B cell (primary cell): ENCODE results near the gene SOX6. TPM values are rescaled to one million over a fixed set of nuclear protein-coding genes. Genes with fewer than 3 reads are reported as not detected.

Source experiments
- ATAC-seq: fragments of 200-7000 bp; cut with Tn5 transposase; one replicate; pipeline ENCODE4 v1.10.0; 2021; ENCODE audit warnings: low read depth, mild to moderate bottlenecking, moderate number of reproducible peaks, moderate library complexity
- CTCF ChIA-PET: fragments of 350-600 bp; sonication (Branson Sonifier 250); formaldehyde crosslinking; loops from one replicate; lab custom pipeline; 2021; ENCODE audit warnings: antibody characterized with exemption, inconsistent platforms; lab: Charles Lee
- POLR2A ChIA-PET: fragments of 350-600 bp; sonication (Branson Sonifier 250); formaldehyde crosslinking; loops from one replicate; lab custom pipeline; 2021; ENCODE audit warnings: antibody characterized with exemption; lab: Charles Lee
- DNase-seq: peaks from one replicate; pipeline ENCODE4 v3.0.0; 2013
- H2AFZ ChIP-seq: 2 replicates; pipeline ENCODE4 v1.6.1; 2012; ENCODE audit warnings: mild to moderate bottlenecking, low read depth, low read length; ENCODE audit not compliant: insufficient read depth, poor library complexity, severe bottlenecking
- H3K27ac ChIP-seq, 2 donors: 1 replicate in 1 of 2; 2 replicates in 1 of 2; pipeline ENCODE4 v1.5.1; 2012 to 2013; ENCODE audit warnings: low read length in 2 of 2, mild to moderate bottlenecking in 2 of 2, moderate library complexity in 1 of 2
- H3K27me3 ChIP-seq, 4 experiments: fragments of 200-600 bp in 1 of 4; sonication (generic) in 1 of 4; replicated peaks in 1 of 4; 1 replicate in 2 of 4; 2 replicates in 2 of 4; pipeline versions ENCODE4 v1.6.1 to v1.7.0; 2013 to 2016; ENCODE audit warnings: low read length in 3 of 4, mild to moderate bottlenecking in 2 of 4, mixed read lengths in 1 of 4, moderate library complexity in 1 of 4; ENCODE audit not compliant: insufficient read depth in 4 of 4, control insufficient read depth in 3 of 4; ENCODE audit errors: control extremely low read depth in 1 of 4
- H3K36me3 ChIP-seq, 2 experiments: replicated peaks in 1 of 2; 1 replicate in 1 of 2; 2 replicates in 1 of 2; pipeline versions ENCODE4 v1.6.1 to v1.7.1; 2013; ENCODE audit warnings: low read length in 1 of 2; ENCODE audit not compliant: insufficient read depth in 2 of 2, control insufficient read depth in 1 of 2; ENCODE audit errors: control extremely low read depth in 1 of 2, extremely low read depth in 1 of 2
- H3K4me1 ChIP-seq, 2 donors: fragments of 200-600 bp in 1 of 2; sonication (generic) in 1 of 2; 1 replicate in 1 of 2; 2 replicates in 1 of 2; pipeline versions ENCODE4 v1.5.1 to v1.6.1; 2013 to 2017; ENCODE audit warnings: low read length in 2 of 2; ENCODE audit not compliant: control insufficient read depth in 2 of 2, insufficient read depth in 2 of 2
- H3K4me2 ChIP-seq: replicated peaks from 2 replicates; pipeline ENCODE3; 2012; ENCODE audit warnings: mild to moderate bottlenecking, low read depth, low read length; ENCODE audit not compliant: poor library complexity, severe bottlenecking
- H3K4me3 ChIP-seq, 5 experiments: fragments of 200-600 bp in 1 of 5; sonication (generic) in 1 of 5; 1 replicate in 3 of 5; 2 replicates in 2 of 5; pipeline versions ENCODE4 v1.5.1 to v1.7.0; 2011 to 2016; ENCODE audit warnings: low read length in 4 of 5, mild to moderate bottlenecking in 4 of 5, low read depth in 2 of 5, control low read depth in 1 of 5, moderate library complexity in 1 of 5; ENCODE audit not compliant: insufficient read depth in 1 of 5; ENCODE audit errors: control extremely low read depth in 1 of 5, extremely low read depth in 1 of 5
- H3K79me2 ChIP-seq: fragments of 200-600 bp; sonication (generic); one replicate; pipeline ENCODE4 v1.6.0; 2016; ENCODE audit warnings: low read length; ENCODE audit not compliant: control insufficient read depth, insufficient read depth
- H3K9ac ChIP-seq: fragments of 200-600 bp; sonication (generic); 2 replicates; pipeline ENCODE4 v1.6.1; 2017; ENCODE audit warnings: mild to moderate bottlenecking, low read length, moderate library complexity
- H3K9me3 ChIP-seq, 3 donors: one replicate each; pipeline versions ENCODE4 v1.6.1 to v1.7.1; 2013; ENCODE audit warnings: low read length in 2 of 3; ENCODE audit not compliant: control insufficient read depth in 2 of 3, insufficient read depth in 1 of 3; ENCODE audit errors: control extremely low read depth in 1 of 3
- H4K20me1 ChIP-seq: 2 replicates; pipeline ENCODE4 v1.6.0; 2012; ENCODE audit warnings: mild to moderate bottlenecking, low read length; ENCODE audit not compliant: insufficient read depth, control insufficient read depth, poor library complexity, severe bottlenecking
- H3K27ac Mint-ChIP-seq: one replicate; pipeline ENCODE4 v1.8.0; 2021; ENCODE audit warnings: mixed read lengths
- H3K27me3 Mint-ChIP-seq: one replicate; pipeline ENCODE4 v1.8.0; 2021; ENCODE audit warnings: mixed read lengths
- H3K4me1 Mint-ChIP-seq: one replicate; pipeline ENCODE4 v1.8.0; 2021; ENCODE audit warnings: mixed read lengths
- H3K4me3 Mint-ChIP-seq: one replicate; pipeline ENCODE4 v1.8.0; 2021; ENCODE audit warnings: mixed read lengths
- H3K9me3 Mint-ChIP-seq: one replicate; pipeline ENCODE4 v1.8.0; 2022; ENCODE audit warnings: mixed read lengths; ENCODE audit not compliant: insufficient read depth
- EZH2 ChIP-seq: IDR thresholded peaks from 2 replicates; pipeline ENCODE4 v1.6.1; 2012; ENCODE audit warnings: borderline replicate concordance, low read depth, mild to moderate bottlenecking, moderate library complexity, low read length; ENCODE audit not compliant: insufficient read depth, poor library complexity, severe bottlenecking
- WGBS: methylation state at CpG from one replicate; pipeline ENCODE4 v1.1.5; 2013; ENCODE audit warnings: missing lambda C conversion rate; ENCODE audit not compliant: insufficient coverage; 5-methylcytosine and 5-hydroxymethylcytosine counted together
- intact Hi-C: fragments of 100-400 bp; cut with micrococcal nuclease; formaldehyde crosslinking; loops from one replicate; pipeline ENCODE4 v1.10.0; 2022
- polyA plus RNA-seq: library from polyadenylated mRNA; depleted of rRNA; stranded (reverse); fragments of >200 nt; gene quantifications from 2 replicates; pipeline ENCODE4 v1.2.3, GENCODE V29; 2012
- total RNA-seq, 2 donors: library from RNA; stranded (reverse); fragments of 120-200 nt in 1 of 2; gene quantifications; 1 replicate in 1 of 2; 2 replicates in 1 of 2; pipeline versions ENCODE4 v1.2.3 to v1.2.4, GENCODE V29; 2013 to 2022
- TF ChIP-seq, protein P1 (sequence below): fragments of 200-600 bp; IDR thresholded peaks from one replicate; pipeline ENCODE4 v1.8.0; 2022; ENCODE audit warnings: antibody characterized with exemption, mild to moderate bottlenecking

The SOX6 gene
- total and polyA plus RNA-seq, 2 donors (not counting 1 experiment from before 2014, with no cell fraction given) = not detected

DNA sequence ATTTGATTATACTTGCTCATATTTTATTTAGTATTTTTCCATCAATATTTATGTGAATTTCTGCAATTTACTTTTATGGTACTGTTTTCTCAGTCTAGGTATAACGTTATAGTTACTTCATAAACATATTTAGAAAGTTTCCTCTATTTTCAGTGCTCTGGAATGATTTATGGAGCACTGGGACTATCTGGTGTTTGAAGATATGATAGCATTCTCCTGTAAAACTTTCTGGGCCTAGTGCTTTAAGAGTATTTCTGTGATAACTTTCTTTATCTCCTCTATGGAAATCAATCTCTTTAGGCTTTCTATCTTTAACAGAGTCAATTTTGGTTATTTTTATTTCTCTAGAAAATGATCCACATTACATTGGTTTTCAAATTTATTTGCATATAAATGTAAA is 85.1 kb downstream of the SOX6 start:
- ChIA-PET CTCF (no interaction called here), POLR2A (no interaction called here)
- ATAC-seq = no peak
- no peak overlapping the region for H3K4me3 Mint-ChIP-seq
- H3K9me3 ChIP-seq = no peaks in the 10 kb centered on the region
- no peak overlapping the region for H3K27ac ChIP-seq
- no peaks in the 10 kb centered on the region for H3K79me2 ChIP-seq
- DNase-seq = no peak
- no peaks in the 10 kb centered on the region for H3K27me3 ChIP-seq
- H3K27ac Mint-ChIP-seq = no peak overlapping the region
- no peaks in the 10 kb centered on the region for H3K4me1 ChIP-seq
- intact Hi-C loops = no loop called here
- no peaks in the 10 kb centered on the region for H4K20me1 ChIP-seq
- H3K4me2 ChIP-seq = no peak overlapping the region
- H3K36me3 ChIP-seq = no peaks in the 10 kb centered on the region
- TF ChIP-seq EZH2 = no peak
- TF ChIP-seq, protein P1, sequence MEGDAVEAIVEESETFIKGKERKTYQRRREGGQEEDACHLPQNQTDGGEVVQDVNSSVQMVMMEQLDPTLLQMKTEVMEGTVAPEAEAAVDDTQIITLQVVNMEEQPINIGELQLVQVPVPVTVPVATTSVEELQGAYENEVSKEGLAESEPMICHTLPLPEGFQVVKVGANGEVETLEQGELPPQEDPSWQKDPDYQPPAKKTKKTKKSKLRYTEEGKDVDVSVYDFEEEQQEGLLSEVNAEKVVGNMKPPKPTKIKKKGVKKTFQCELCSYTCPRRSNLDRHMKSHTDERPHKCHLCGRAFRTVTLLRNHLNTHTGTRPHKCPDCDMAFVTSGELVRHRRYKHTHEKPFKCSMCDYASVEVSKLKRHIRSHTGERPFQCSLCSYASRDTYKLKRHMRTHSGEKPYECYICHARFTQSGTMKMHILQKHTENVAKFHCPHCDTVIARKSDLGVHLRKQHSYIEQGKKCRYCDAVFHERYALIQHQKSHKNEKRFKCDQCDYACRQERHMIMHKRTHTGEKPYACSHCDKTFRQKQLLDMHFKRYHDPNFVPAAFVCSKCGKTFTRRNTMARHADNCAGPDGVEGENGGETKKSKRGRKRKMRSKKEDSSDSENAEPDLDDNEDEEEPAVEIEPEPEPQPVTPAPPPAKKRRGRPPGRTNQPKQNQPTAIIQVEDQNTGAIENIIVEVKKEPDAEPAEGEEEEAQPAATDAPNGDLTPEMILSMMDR = no peak
- H3K4me1 Mint-ChIP-seq = no peaks in the 10 kb centered on the region
- H3K27me3 Mint-ChIP-seq = no peaks in the 10 kb centered on the region
- WGBS = no CpG with 5 or more reads among the region's 1 CpG
- no peak overlapping the region for H3K9ac ChIP-seq
- H3K9me3 Mint-ChIP-seq = no peaks in the 10 kb centered on the region
- no peak overlapping the region for H3K4me3 ChIP-seq
- H2AFZ ChIP-seq = no peak overlapping the region

DNA sequence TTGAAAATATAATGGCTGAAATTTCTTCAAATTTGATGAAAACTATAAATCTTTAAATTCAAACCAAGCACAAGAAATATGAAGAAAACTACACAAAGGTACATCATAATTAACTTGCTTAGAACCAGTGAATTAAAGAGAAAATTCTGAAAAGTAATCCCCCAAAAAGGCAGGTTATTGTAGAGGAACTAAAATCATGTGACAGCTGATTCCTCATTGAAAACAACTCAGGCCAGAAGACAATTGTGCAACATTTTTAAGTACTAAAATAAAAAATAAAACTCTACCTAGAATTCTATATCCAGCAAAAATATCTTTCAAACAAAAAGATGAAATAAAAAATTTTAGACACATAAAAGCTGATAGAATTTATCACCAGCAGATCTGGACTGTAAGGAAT is 90.3 kb downstream of the SOX6 start:
- H3K4me2 ChIP-seq = no peak overlapping the region
- no peaks in the 10 kb centered on the region for H3K27me3 Mint-ChIP-seq
- no peaks in the 10 kb centered on the region for H3K36me3 ChIP-seq
- CTCF ChIA-PET = no interaction called here
- H3K79me2 ChIP-seq = no peaks in the 10 kb centered on the region
- H2AFZ ChIP-seq = no peak overlapping the region
- H3K9me3 Mint-ChIP-seq = no peaks in the 10 kb centered on the region
- no peaks in the 10 kb centered on the region for H4K20me1 ChIP-seq
- H3K4me3 Mint-ChIP-seq = no peak overlapping the region
- H3K4me1 ChIP-seq = no peaks in the 10 kb centered on the region
- DNase-seq (no peak), ATAC-seq (no peak)
- POLR2A ChIA-PET = no interaction called here
- H3K27ac ChIP-seq = no peak overlapping the region
- no peak overlapping the region for H3K27ac Mint-ChIP-seq
- H3K9ac ChIP-seq = no peak overlapping the region
- no peaks in the 10 kb centered on the region for H3K4me1 Mint-ChIP-seq
- no peaks in the 10 kb centered on the region for H3K9me3 ChIP-seq
- H3K27me3 ChIP-seq = no peaks in the 10 kb centered on the region
- TF ChIP-seq EZH2 = no peak
- TF ChIP-seq, protein P1 = no peak
- intact Hi-C loops = no loop called here
- H3K4me3 ChIP-seq = no peak overlapping the region
